Upper lobe of left lung (tissue), 6 donors: ENCODE results near the gene RPL38. TPM values are rescaled to one million over a fixed set of nuclear protein-coding genes. Genes with fewer than 3 reads are reported as not detected.

Experiments used
- ATAC-seq, 2 donors: fragments of 200-7000 bp; cut with Tn5 transposase; one replicate each; pipeline ENCODE4 v1.9.1; 2022; ENCODE audit warnings: mild to moderate bottlenecking in 2 of 2, moderate library complexity in 2 of 2; ENCODE audit not compliant: low FRiP score in 2 of 2
- DNase-seq, 2 donors: peaks; one replicate each; pipeline ENCODE4 v3.0.0-alpha.2; 2019 to 2020
- H3K27ac ChIP-seq, 4 donors: fragments of 200-600 bp; sonication (generic); one replicate each; pipeline ENCODE4 v1.5.1; 2016 to 2019
- H3K27me3 ChIP-seq, 4 donors: fragments of 200-600 bp; sonication (generic); one replicate each; pipeline ENCODE4 v1.5.1; 2017 to 2019
- H3K36me3 ChIP-seq, 4 donors: fragments of 200-600 bp; sonication (generic); one replicate each; pipeline ENCODE4 v1.5.1; 2016 to 2019
- H3K4me1 ChIP-seq, 4 donors: fragments of 200-600 bp; sonication (generic); one replicate each; pipeline ENCODE4 v1.5.1; 2018 to 2019
- H3K4me3 ChIP-seq, 4 donors: fragments of 200-600 bp; sonication (generic); one replicate each; pipeline ENCODE4 v1.5.1; 2017 to 2019; ENCODE audit warnings: mild to moderate bottlenecking in 2 of 4, moderate library complexity in 1 of 4
- H3K9me3 ChIP-seq, 4 donors: fragments of 200-600 bp; sonication (generic); one replicate each; pipeline ENCODE4 v1.5.1; 2018 to 2019
- CTCF ChIP-seq, 6 experiments: fragments of 450-650 bp in 4 of 6; fragments of 200-600 bp in 2 of 6; sonication (generic) in 2 of 6; IDR thresholded peaks; one replicate each; pipeline ENCODE4 v1.5.1; 2016 to 2019; ENCODE audit warnings: antibody characterized with exemption in 6 of 6
- EP300 ChIP-seq, 4 donors: sonication (generic); formaldehyde crosslinking; IDR thresholded peaks; one replicate each; pipeline ENCODE4 v1.5.1; 2017; ENCODE audit warnings: antibody characterized with exemption in 4 of 4, control low read depth in 2 of 4
- POLR2A ChIP-seq, 4 donors: fragments of 450-650 bp; IDR thresholded peaks; one replicate each; pipeline ENCODE4 v1.5.1; 2016 to 2017; ENCODE audit warnings: antibody characterized with exemption in 4 of 4, mild to moderate bottlenecking in 2 of 4
- POLR2AphosphoS5 ChIP-seq, 2 donors: sonication (generic); formaldehyde crosslinking; IDR thresholded peaks; one replicate each; pipeline ENCODE4 v1.5.1; 2017; ENCODE audit warnings: antibody characterized with exemption in 2 of 2
- WGBS, 2 donors: methylation state at CpG; one replicate each; pipeline ENCODE4 v1.1.5; 2017 to 2018; 5-methylcytosine and 5-hydroxymethylcytosine counted together
- total RNA-seq, 6 donors: library from RNA; depleted of rRNA in 4 of 6; stranded (reverse); fragments of >200 nt in 4 of 6; gene quantifications; one replicate each; pipeline versions ENCODE4 v1.1.0 to v1.2.1, GENCODE V29; 2016 to 2021
- donor health status: DM: no; HTN: no; CAD: no; lungs with moderate emphysema.
- donor health status: DM: no; HTN: yes; CAD: no; lungs with severe emphysema.

Gene RPL38
- total RNA-seq, 6 donors from 2014 or later = 334 to 709 (median 485) TPM

GRCh38 chr17:74235911-74236371 lies 32.5 kb downstream of the RPL38 start:
- no peak for ATAC-seq
- H3K36me3 ChIP-seq = no peaks in the 10 kb centered on the region
- peaks cover 0 to 14% (median 3%) of the 10 kb centered on the region in 4 donors for H3K4me1 ChIP-seq
- no peaks in the 10 kb centered on the region for H3K9me3 ChIP-seq
- 54 to 65% methylated on average over 8 of the region's 8 CpGs for WGBS, 2 donors
- H3K27ac ChIP-seq = no peak overlapping the region
- no peak for DNase-seq
- no peaks in the 10 kb centered on the region for H3K27me3 ChIP-seq
- no peak overlapping the region for H3K4me3 ChIP-seq
- TF ChIP-seq POLR2A (IDR thresholded peaks at IDR 0.05) (no peak), POLR2AphosphoS5 (IDR thresholded peaks at IDR 0.05) (no peak), EP300 (IDR thresholded peaks at IDR 0.05) (no peak), CTCF (IDR thresholded peaks at IDR 0.05) (no peak)

- Histone ChIP-seq H3K9me3 (no peaks in the 10 kb centered on the region), H3K27me3 (no peaks in the 10 kb centered on the region), H3K4me3 (no peak overlapping the region), H3K36me3 (no peaks in the 10 kb centered on the region), H3K4me1 (peaks cover 0 to 28% (median 9%) of the 10 kb centered on the region in 4 donors), H3K27ac (no peak overlapping the region)
- no peak for TF ChIP-seq POLR2A (IDR thresholded peaks at IDR 0.05)
- no peak for TF ChIP-seq EP300 (IDR thresholded peaks at IDR 0.05)
- no peak for TF ChIP-seq CTCF (IDR thresholded peaks at IDR 0.05)
- TF ChIP-seq POLR2AphosphoS5 (IDR thresholded peaks at IDR 0.05) = no peak
- no peak for ATAC-seq
- WGBS, 2 donors = 95 to 96% methylated on average over 12 of the region's 12 CpGs
- DNase-seq = no peak
Observed at GRCh38 chr17:74237321-74237720, 33.8 kb downstream of the RPL38 start.

- DNase-seq (peak in 1 of 2 donors; percentile 58), ATAC-seq (peak in 1 of 2 donors; percentile 60)
- 76 to 94% methylated on average over 6 to 10 of the region's 10 CpGs for WGBS, 2 donors
Observed at GRCh38 chr17:74239172-74239571, 35.7 kb downstream of the RPL38 start.

GRCh38 chr17:74240618-74241205 lies 37.2 kb downstream of the RPL38 start:
- H3K27ac ChIP-seq = peak overlapping the region in 2 of 4 donors; percentile 1 to 39
- DNase-seq (no peak), ATAC-seq (peak in 1 of 2 donors; percentile 48)
- peaks cover 0 to 5% (median 0%) of the 10 kb centered on the region in 4 donors for H3K36me3 ChIP-seq
- H3K4me1 ChIP-seq = peaks cover 0 to 24% (median 7%) of the 10 kb centered on the region in 4 donors
- WGBS, 2 donors = 61 to 75% methylated on average over 11 of the region's 11 CpGs
- no peaks in the 10 kb centered on the region for H3K27me3 ChIP-seq
- no peak for TF ChIP-seq CTCF (IDR thresholded peaks at IDR 0.05)
- TF ChIP-seq POLR2AphosphoS5 (IDR thresholded peaks at IDR 0.05) = no peak
- TF ChIP-seq EP300 (IDR thresholded peaks at IDR 0.05) = no peak
- TF ChIP-seq POLR2A (IDR thresholded peaks at IDR 0.05) = no peak
- H3K9me3 ChIP-seq = no peaks in the 10 kb centered on the region
- no peak overlapping the region for H3K4me3 ChIP-seq

More at GRCh38 chr17:74239172-74239571, 35.7 kb downstream of the RPL38 start:
- H3K36me3 ChIP-seq = peaks cover 0 to 5% (median 0%) of the 10 kb centered on the region in 4 donors
- H3K27me3 ChIP-seq = no peaks in the 10 kb centered on the region
- TF ChIP-seq POLR2A (IDR thresholded peaks at IDR 0.05) = peak in 1 of 4 donors; percentile 26
- TF ChIP-seq CTCF (IDR thresholded peaks at IDR 0.05) = no peak
- TF ChIP-seq EP300 (IDR thresholded peaks at IDR 0.05) = no peak
- peak in 1 of 2 donors; percentile 16 for TF ChIP-seq POLR2AphosphoS5 (IDR thresholded peaks at IDR 0.05)
- H3K27ac ChIP-seq = no peak overlapping the region
- H3K9me3 ChIP-seq = no peaks in the 10 kb centered on the region
- peaks cover 0 to 22% (median 9%) of the 10 kb centered on the region in 4 donors for H3K4me1 ChIP-seq
- H3K4me3 ChIP-seq = no peak overlapping the region
